Upper lobe of left lung (tissue), 4 donors: Measurements from ENCODE around the gene KIRREL1.

Experiments used
- EP300 ChIP-seq, 4 donors: sonication (generic); formaldehyde crosslinking; IDR thresholded peaks; one replicate each; pipeline ENCODE4 v1.5.1; 2017; ENCODE audit warnings: antibody characterized with exemption in 4 of 4, control low read depth in 2 of 4
- POLR2A ChIP-seq, 4 donors: fragments of 450-650 bp; IDR thresholded peaks; one replicate each; pipeline ENCODE4 v1.5.1; 2016 to 2017; ENCODE audit warnings: antibody characterized with exemption in 4 of 4, mild to moderate bottlenecking in 2 of 4
- POLR2AphosphoS5 ChIP-seq, 2 donors: sonication (generic); formaldehyde crosslinking; IDR thresholded peaks; one replicate each; pipeline ENCODE4 v1.5.1; 2017; ENCODE audit warnings: antibody characterized with exemption in 2 of 2
- TF ChIP-seq, protein P1 (sequence below), 6 experiments: fragments of 450-650 bp in 4 of 6; fragments of 200-600 bp in 2 of 6; sonication (generic) in 2 of 6; IDR thresholded peaks; one replicate each; pipeline ENCODE4 v1.5.1; 2016 to 2019; ENCODE audit warnings: antibody characterized with exemption in 6 of 6

GRCh38 chr1:158078569-158079080, 85.2 kb downstream of the KIRREL1 start:
- TF ChIP-seq, protein P1, sequence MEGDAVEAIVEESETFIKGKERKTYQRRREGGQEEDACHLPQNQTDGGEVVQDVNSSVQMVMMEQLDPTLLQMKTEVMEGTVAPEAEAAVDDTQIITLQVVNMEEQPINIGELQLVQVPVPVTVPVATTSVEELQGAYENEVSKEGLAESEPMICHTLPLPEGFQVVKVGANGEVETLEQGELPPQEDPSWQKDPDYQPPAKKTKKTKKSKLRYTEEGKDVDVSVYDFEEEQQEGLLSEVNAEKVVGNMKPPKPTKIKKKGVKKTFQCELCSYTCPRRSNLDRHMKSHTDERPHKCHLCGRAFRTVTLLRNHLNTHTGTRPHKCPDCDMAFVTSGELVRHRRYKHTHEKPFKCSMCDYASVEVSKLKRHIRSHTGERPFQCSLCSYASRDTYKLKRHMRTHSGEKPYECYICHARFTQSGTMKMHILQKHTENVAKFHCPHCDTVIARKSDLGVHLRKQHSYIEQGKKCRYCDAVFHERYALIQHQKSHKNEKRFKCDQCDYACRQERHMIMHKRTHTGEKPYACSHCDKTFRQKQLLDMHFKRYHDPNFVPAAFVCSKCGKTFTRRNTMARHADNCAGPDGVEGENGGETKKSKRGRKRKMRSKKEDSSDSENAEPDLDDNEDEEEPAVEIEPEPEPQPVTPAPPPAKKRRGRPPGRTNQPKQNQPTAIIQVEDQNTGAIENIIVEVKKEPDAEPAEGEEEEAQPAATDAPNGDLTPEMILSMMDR (IDR thresholded peaks at IDR 0.05), result no peak
- TF ChIP-seq POLR2AphosphoS5 (IDR thresholded peaks at IDR 0.05) (no peak), POLR2A (IDR thresholded peaks at IDR 0.05) (no peak), EP300 (IDR thresholded peaks at IDR 0.05) (no peak)
